Breast epithelium (tissue), 4 donors: Measurements from ENCODE around the gene SYF2. TPM values are rescaled to one million over a fixed set of nuclear protein-coding genes. Genes with fewer than 3 reads are reported as not detected.
A peak's percentile ranks its signal among the peaks of the same experiment; 100 is the strongest.

Experiments
- DNase-seq, 2 donors: peaks; one replicate each; pipeline ENCODE4 v3.0.0-alpha.2; 2019; ENCODE audit warnings: low spot score in 2 of 2
- H3K27ac ChIP-seq, 2 donors: fragments of 200-600 bp; sonication (generic) in 1 of 2; one replicate each; pipeline ENCODE4 v1.5.1; 2016 to 2019; ENCODE audit warnings: mild to moderate bottlenecking in 1 of 2
- H3K27me3 ChIP-seq, 2 donors: fragments of 200-600 bp; sonication (generic) in 1 of 2; one replicate each; pipeline versions ENCODE4 v1.5.1 to v1.6.0; 2017 to 2019; ENCODE audit warnings: control low read depth in 1 of 2, mild to moderate bottlenecking in 1 of 2
- H3K36me3 ChIP-seq: fragments of 200-600 bp; one replicate; pipeline ENCODE4 v1.5.1; 2019
- H3K4me1 ChIP-seq, 2 donors: fragments of 200-600 bp; sonication (generic); one replicate each; pipeline ENCODE4 v1.5.1; 2016 to 2019; ENCODE audit warnings: control low read depth in 1 of 2
- H3K4me3 ChIP-seq, 3 donors: fragments of 200-600 bp; sonication (generic); 1 replicate in 2 of 3; 2 replicates in 1 of 3; pipeline ENCODE4 v1.5.1; 2016 to 2019; ENCODE audit warnings: mild to moderate bottlenecking in 3 of 3, moderate library complexity in 2 of 3
- H3K9me3 ChIP-seq, 2 donors: fragments of 200-600 bp; sonication (generic) in 1 of 2; one replicate each; pipeline ENCODE4 v1.5.1; 2016 to 2019; ENCODE audit warnings: control low read depth in 1 of 2
- POLR2A ChIP-seq: fragments of 450-650 bp; IDR thresholded peaks from one replicate; pipeline ENCODE4 v1.6.1; 2016; ENCODE audit warnings: antibody characterized with exemption, mild to moderate bottlenecking, moderate library complexity
- POLR2AphosphoS5 ChIP-seq, 3 donors: sonication (generic); formaldehyde crosslinking; IDR thresholded peaks; one replicate each; pipeline ENCODE4 v1.6.1; 2017; ENCODE audit warnings: antibody characterized with exemption in 3 of 3
- intact Hi-C: fragments of 100-400 bp; cut with DNase I; formaldehyde crosslinking; loops from one replicate; pipeline ENCODE4 v1.15.1; 2023; ENCODE audit warnings: low total_unique reads
- total RNA-seq, 3 donors: library from RNA; depleted of rRNA; stranded (reverse); fragments of >200 nt; gene quantifications; one replicate each; pipeline ENCODE4 v1.1.0, GENCODE V29; 2016
- TF ChIP-seq, protein P1 (sequence below), 3 donors: fragments of 450-650 bp; IDR thresholded peaks; one replicate each; pipeline ENCODE4 v1.5.1; 2016 to 2017; ENCODE audit warnings: antibody characterized with exemption in 3 of 3, mild to moderate bottlenecking in 3 of 3, moderate library complexity in 3 of 3

SYF2 gene
- total RNA-seq, 3 donors from 2014 or later = 61.3 to 85.0 (median 83.6) TPM

GRCh38 chr1:25195835-25196234 lies 36.5 kb downstream of the SYF2 start:
- intact Hi-C loops = loop anchor here (10.0 kb wide), 1 partner anchor 341 kb away; no protein-coding TSS in a partner anchor
- H3K27ac ChIP-seq = peak overlapping the region; percentile 52 to 95
- H3K27me3 ChIP-seq = no peaks in the 10 kb centered on the region

DNA sequence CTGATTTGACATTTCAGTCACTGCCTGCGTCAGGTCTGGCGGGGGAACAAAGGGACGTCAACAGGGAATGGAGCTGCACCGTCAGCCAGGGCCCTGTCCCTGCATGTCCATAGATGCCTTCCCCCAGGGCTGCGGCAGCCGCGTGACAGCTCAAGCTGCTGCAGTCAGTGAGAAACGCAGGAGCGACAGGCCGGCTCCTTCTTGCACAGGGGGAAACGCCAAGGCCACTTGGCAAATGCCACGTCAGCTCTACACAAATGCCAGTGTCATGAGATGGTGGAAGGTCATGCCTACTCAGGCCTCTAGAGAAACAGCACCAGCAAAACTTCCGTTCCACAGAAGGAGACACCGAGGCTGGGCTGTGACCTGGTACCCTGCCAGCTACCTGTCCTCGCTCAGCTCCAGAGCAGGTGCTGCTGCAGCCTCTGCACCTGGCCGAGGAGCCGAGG lies 37.7 kb downstream of the SYF2 start:
- peak in 1 of 3 donors; percentile 10 for TF ChIP-seq POLR2AphosphoS5 (IDR thresholded peaks at IDR 0.05)
- no peak for TF ChIP-seq POLR2A
- TF ChIP-seq, protein P1, sequence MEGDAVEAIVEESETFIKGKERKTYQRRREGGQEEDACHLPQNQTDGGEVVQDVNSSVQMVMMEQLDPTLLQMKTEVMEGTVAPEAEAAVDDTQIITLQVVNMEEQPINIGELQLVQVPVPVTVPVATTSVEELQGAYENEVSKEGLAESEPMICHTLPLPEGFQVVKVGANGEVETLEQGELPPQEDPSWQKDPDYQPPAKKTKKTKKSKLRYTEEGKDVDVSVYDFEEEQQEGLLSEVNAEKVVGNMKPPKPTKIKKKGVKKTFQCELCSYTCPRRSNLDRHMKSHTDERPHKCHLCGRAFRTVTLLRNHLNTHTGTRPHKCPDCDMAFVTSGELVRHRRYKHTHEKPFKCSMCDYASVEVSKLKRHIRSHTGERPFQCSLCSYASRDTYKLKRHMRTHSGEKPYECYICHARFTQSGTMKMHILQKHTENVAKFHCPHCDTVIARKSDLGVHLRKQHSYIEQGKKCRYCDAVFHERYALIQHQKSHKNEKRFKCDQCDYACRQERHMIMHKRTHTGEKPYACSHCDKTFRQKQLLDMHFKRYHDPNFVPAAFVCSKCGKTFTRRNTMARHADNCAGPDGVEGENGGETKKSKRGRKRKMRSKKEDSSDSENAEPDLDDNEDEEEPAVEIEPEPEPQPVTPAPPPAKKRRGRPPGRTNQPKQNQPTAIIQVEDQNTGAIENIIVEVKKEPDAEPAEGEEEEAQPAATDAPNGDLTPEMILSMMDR (IDR thresholded peaks at IDR 0.05) = no peak
- intact Hi-C loops = loop anchor here (10.0 kb wide), 1 partner anchor 340 kb away; no protein-coding TSS in a partner anchor
- peak overlapping the region; percentile 69 to 95 for H3K27ac ChIP-seq
- no peaks in the 10 kb centered on the region for H3K27me3 ChIP-seq
- no peak overlapping the region for H3K4me3 ChIP-seq
- H3K36me3 ChIP-seq = no peaks in the 10 kb centered on the region
- DNase-seq = peak in 1 of 2 donors; percentile 91
- H3K4me1 ChIP-seq = peaks cover 5 to 7% of the 10 kb centered on the region in 2 donors
- H3K9me3 ChIP-seq = no peaks in the 10 kb centered on the region

More at GRCh38 chr1:25195835-25196234, 36.5 kb downstream of the SYF2 start:
- DNase-seq = no peak
- H3K4me1 ChIP-seq = peaks cover 5 to 7% of the 10 kb centered on the region in 2 donors
- no peak overlapping the region for H3K4me3 ChIP-seq
- H3K36me3 ChIP-seq = no peaks in the 10 kb centered on the region
- no peaks in the 10 kb centered on the region for H3K9me3 ChIP-seq
- TF ChIP-seq POLR2AphosphoS5 (IDR thresholded peaks at IDR 0.05) = no peak

- TF ChIP-seq POLR2AphosphoS5 (IDR thresholded peaks at IDR 0.05) (no peak), POLR2A (no peak)
- TF ChIP-seq, protein P1 (IDR thresholded peaks at IDR 0.05) = no peak
- Histone ChIP-seq H3K27me3 (no peaks in the 10 kb centered on the region), H3K36me3 (no peaks in the 10 kb centered on the region), H3K4me3 (no peak overlapping the region), H3K4me1 (peaks cover 2 to 7% of the 10 kb centered on the region in 2 donors), H3K27ac (peak overlapping the region; percentile 69 to 95), H3K9me3 (no peaks in the 10 kb centered on the region)
- intact Hi-C loops = loop anchor here (10.0 kb wide), 1 partner anchor 339 kb away; no protein-coding TSS in a partner anchor
- no peak for DNase-seq
Observed at GRCh38 chr1:25194054-25194453, 38.2 kb downstream of the SYF2 start.

DNA sequence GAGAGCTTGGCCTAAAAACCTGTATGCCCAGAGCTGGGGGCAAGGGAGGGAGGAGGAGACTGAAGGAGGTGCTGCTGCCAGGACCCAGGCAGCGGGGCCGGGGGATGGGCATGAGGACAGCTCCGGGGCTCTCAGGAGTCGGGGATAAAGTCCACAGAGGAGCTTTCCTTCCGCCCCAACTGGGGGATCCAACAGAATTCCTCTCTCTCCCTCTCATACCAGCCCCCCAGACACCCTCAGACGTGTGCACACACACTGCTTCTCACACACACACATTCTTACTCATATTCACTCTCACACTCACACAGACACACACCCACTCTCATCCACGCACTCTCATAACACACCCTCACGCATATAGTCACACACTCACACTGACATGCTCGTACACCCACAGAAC lies 39.1 kb downstream of the SYF2 start:
- no peaks in the 10 kb centered on the region for H3K36me3 ChIP-seq
- H3K27me3 ChIP-seq = no peaks in the 10 kb centered on the region
- no peak overlapping the region for H3K4me3 ChIP-seq
- H3K4me1 ChIP-seq = peaks cover 0 to 7% of the 10 kb centered on the region in 2 donors
- DNase-seq = no peak
- no peaks in the 10 kb centered on the region for H3K9me3 ChIP-seq
- TF ChIP-seq POLR2A (no peak), POLR2AphosphoS5 (IDR thresholded peaks at IDR 0.05) (no peak)
- TF ChIP-seq, protein P1 (IDR thresholded peaks at IDR 0.05) = no peak
- no peak overlapping the region for H3K27ac ChIP-seq
- intact Hi-C loops = loop anchor here (10.0 kb wide), 1 partner anchor 338 kb away; no protein-coding TSS in a partner anchor

GRCh38 chr1:25192154-25192553 lies 40.1 kb downstream of the SYF2 start:
- H3K4me3 ChIP-seq = no peak overlapping the region
- H3K27me3 ChIP-seq = no peaks in the 10 kb centered on the region
- H3K36me3 ChIP-seq = no peaks in the 10 kb centered on the region
- TF ChIP-seq, protein P1 (IDR thresholded peaks at IDR 0.05) = no peak
- TF ChIP-seq POLR2AphosphoS5 (IDR thresholded peaks at IDR 0.05) = no peak
- no peak for TF ChIP-seq POLR2A
- no peaks in the 10 kb centered on the region for H3K9me3 ChIP-seq
- intact Hi-C loops = loop anchor here (10.0 kb wide), 1 partner anchor 337 kb away; no protein-coding TSS in a partner anchor
- no peak for DNase-seq
- H3K4me1 ChIP-seq = peaks cover 0 to 1% of the 10 kb centered on the region in 2 donors
- no peak overlapping the region for H3K27ac ChIP-seq
